Parathyroid adenoma (tissue), 2 donors: ENCODE measurements around the gene GMFB.

Experiments used
- H2AFZ ChIP-seq: fragments of 300-600 bp; sonication (generic); one replicate; pipeline ENCODE4 v1.7.0; 2017; ENCODE audit warnings: antibody characterized with exemption, mild to moderate bottlenecking
- H3K27ac ChIP-seq: fragments of 300-600 bp; sonication (generic); one replicate; pipeline ENCODE4 v1.7.0; 2017
- H3K27me3 ChIP-seq: fragments of 300-600 bp; sonication (generic); one replicate; pipeline ENCODE4 v1.7.0; 2017; ENCODE audit warnings: low read length; ENCODE audit not compliant: control insufficient read depth, insufficient read depth
- H3K36me3 ChIP-seq: fragments of 300-600 bp; sonication (generic); one replicate; pipeline ENCODE4 v1.7.0; 2017; ENCODE audit warnings: low read length; ENCODE audit not compliant: control insufficient read depth, insufficient read depth
- H3K4me1 ChIP-seq: fragments of 300-600 bp; sonication (generic); one replicate; pipeline ENCODE4 v1.7.0; 2017; ENCODE audit warnings: control low read depth
- H3K4me2 ChIP-seq: fragments of 300-600 bp; sonication (generic); one replicate; pipeline ENCODE4 v1.7.0; 2017; ENCODE audit warnings: low read length
- H3K4me3 ChIP-seq: fragments of 300-600 bp; sonication (generic); one replicate; pipeline ENCODE4 v1.7.0; 2017; ENCODE audit warnings: low read depth, low read length
- H3K79me2 ChIP-seq: fragments of 300-600 bp; sonication (generic); one replicate; pipeline ENCODE4 v1.7.0; 2017; ENCODE audit warnings: control low read depth
- H3K9ac ChIP-seq: fragments of 300-600 bp; sonication (generic); one replicate; pipeline ENCODE4 v1.7.0; 2017; ENCODE audit warnings: mild to moderate bottlenecking
- H3K9me3 ChIP-seq: fragments of 300-600 bp; sonication (generic); one replicate; pipeline ENCODE4 v1.7.0; 2017; ENCODE audit warnings: low read length; ENCODE audit not compliant: control insufficient read depth
- CTCF ChIP-seq: fragments of 300-600 bp; sonication (generic); IDR thresholded peaks from one replicate; pipeline ENCODE4 v1.7.0; 2017; ENCODE audit warnings: antibody characterized with exemption, mild to moderate bottlenecking
- donor health status: primary hyperparathyroidism.

GMFB gene

GRCh38 chr14:54428527-54428926, 60.3 kb downstream of the GMFB start:
- Histone ChIP-seq H3K36me3 (no peaks in the 10 kb centered on the region), H3K27ac (no peak overlapping the region), H3K27me3 (no peaks in the 10 kb centered on the region), H2AFZ (no peak overlapping the region), H3K9ac (no peak overlapping the region), H3K4me1 (no peaks in the 10 kb centered on the region), H3K79me2 (no peaks in the 10 kb centered on the region), H3K4me2 (no peak overlapping the region), H3K9me3 (no peaks in the 10 kb centered on the region), H3K4me3 (no peak overlapping the region)
- no peak for TF ChIP-seq CTCF

- Histone ChIP-seq H3K27me3 (no peaks in the 10 kb centered on the region), H3K4me1 (no peaks in the 10 kb centered on the region), H3K4me2 (no peak overlapping the region), H3K9me3 (no peaks in the 10 kb centered on the region), H3K79me2 (no peaks in the 10 kb centered on the region), H3K4me3 (no peak overlapping the region), H3K27ac (no peak overlapping the region), H3K36me3 (no peaks in the 10 kb centered on the region), H2AFZ (no peak overlapping the region), H3K9ac (no peak overlapping the region)
- TF ChIP-seq CTCF, result no peak
Observed at GRCh38 chr14:54427871-54428270, 60.9 kb downstream of the GMFB start.

GRCh38 chr14:54425537-54426274, 63.1 kb downstream of the GMFB start:
- no peaks in the 10 kb centered on the region for H3K36me3 ChIP-seq
- TF ChIP-seq CTCF, result no peak

GRCh38 chr14:54425068-54425467, 63.7 kb downstream of the GMFB start:
- Histone ChIP-seq H3K79me2 (no peaks in the 10 kb centered on the region), H3K9ac (no peak overlapping the region), H3K4me3 (no peak overlapping the region), H3K27me3 (no peaks in the 10 kb centered on the region), H3K36me3 (no peaks in the 10 kb centered on the region), H3K27ac (no peak overlapping the region), H3K4me2 (no peak overlapping the region), H3K9me3 (no peaks in the 10 kb centered on the region), H3K4me1 (no peaks in the 10 kb centered on the region), H2AFZ (no peak overlapping the region)
- TF ChIP-seq CTCF, result no peak

More at GRCh38 chr14:54425537-54426274, 63.1 kb downstream of the GMFB start:
- no peaks in the 10 kb centered on the region for H3K4me1 ChIP-seq
- no peaks in the 10 kb centered on the region for H3K27me3 ChIP-seq
- H3K4me3 ChIP-seq, result no peak overlapping the region
- no peak overlapping the region for H3K4me2 ChIP-seq
- no peaks in the 10 kb centered on the region for H3K9me3 ChIP-seq
- H3K79me2 ChIP-seq, result no peaks in the 10 kb centered on the region
- H3K27ac ChIP-seq, result no peak overlapping the region
- no peak overlapping the region for H2AFZ ChIP-seq
- H3K9ac ChIP-seq, result no peak overlapping the region
